Bronchial epithelial cell (primary cell): ENCODE results near the gene EPM2A. TPM values are rescaled to one million over a fixed set of nuclear protein-coding genes. Genes with fewer than 3 reads are reported as not detected.

ENCODE experiments used
- DNase-seq: peaks from one replicate; pipeline ENCODE4 v3.0.0-alpha.2; 2010; ENCODE audit warnings: low read depth
- FAIRE-seq: peaks from 2 replicates; lab custom pipeline; 2011; peaks lifted over from hg19 to GRCh38; lab: Jason Lieb, UNC
- H3K27me3 ChIP-seq: 2 replicates; pipeline ENCODE4 v1.5.1; 2011; ENCODE audit warnings: low read length; ENCODE audit not compliant: control insufficient read depth, insufficient read depth
- H3K36me3 ChIP-seq: 2 replicates; pipeline ENCODE4 v1.5.1; 2011; ENCODE audit warnings: low read length; ENCODE audit not compliant: control insufficient read depth, insufficient read depth
- H3K4me3 ChIP-seq: 2 replicates; pipeline ENCODE4 v1.5.1; 2011; ENCODE audit warnings: mild to moderate bottlenecking, low read depth, low read length, control low read depth
- CTCF ChIP-seq: IDR thresholded peaks from 2 replicates; pipeline ENCODE4 v1.5.1; 2011; ENCODE audit warnings: mild to moderate bottlenecking, moderate library complexity, low read length, control low read depth, inconsistent platforms; ENCODE audit not compliant: insufficient read depth, severe bottlenecking
- total RNA-seq: library from RNA; depleted of rRNA; stranded (reverse); fragments of >200 nt; gene quantifications from 2 replicates; pipeline ENCODE4 v1.2.1, GENCODE V29; 2014

EPM2A gene
- total RNA-seq, 1 donor from 2014 or later, result 3.7 TPM

GRCh38 chr6:145729887-145730286 lies 5.4 kb downstream of the EPM2A start:
- Histone ChIP-seq H3K4me3 (no peak overlapping the region), H3K36me3 (no peaks in the 10 kb centered on the region), H3K27me3 (no peaks in the 10 kb centered on the region)
- FAIRE-seq (no peak), DNase-seq (no peak)
- no peak for TF ChIP-seq CTCF

GRCh38 chr6:145728444-145729385 lies 6.6 kb downstream of the EPM2A start:
- TF ChIP-seq CTCF, result no peak
- peak; percentile 73 for FAIRE-seq
- Histone ChIP-seq H3K4me3 (no peak overlapping the region), H3K36me3 (no peaks in the 10 kb centered on the region), H3K27me3 (no peaks in the 10 kb centered on the region)
- DNase-seq, result no peak

- Histone ChIP-seq H3K27me3 (no peaks in the 10 kb centered on the region), H3K36me3 (no peaks in the 10 kb centered on the region), H3K4me3 (no peak overlapping the region)
- DNase-seq (peak; percentile 14), FAIRE-seq (peak; percentile 64)
- TF ChIP-seq CTCF, result no peak
These were observed 7.4 kb downstream of the EPM2A start for GRCh38 chr6:145727817-145728388.

- Histone ChIP-seq H3K4me3 (no peak overlapping the region), H3K27me3 (no peaks in the 10 kb centered on the region), H3K36me3 (no peaks in the 10 kb centered on the region)
- no peak for FAIRE-seq
- TF ChIP-seq CTCF, result no peak
- DNase-seq, result no peak
These were observed 9.8 kb downstream of the EPM2A start for GRCh38 chr6:145725570-145725969.

GRCh38 chr6:145723646-145724045 lies 11.7 kb downstream of the EPM2A start:
- TF ChIP-seq CTCF, result no peak

More at GRCh38 chr6:145723646-145724045, 11.7 kb downstream of the EPM2A start:
- FAIRE-seq, result no peak
- DNase-seq, result no peak
- H3K4me3 ChIP-seq, result no peak overlapping the region
- no peaks in the 10 kb centered on the region for H3K36me3 ChIP-seq
- H3K27me3 ChIP-seq, result no peaks in the 10 kb centered on the region
